Esophagus squamous epithelium (tissue), 5 donors: ENCODE results near the gene ICE2. TPM values are rescaled to one million over a fixed set of nuclear protein-coding genes. Genes with fewer than 3 reads are reported as not detected.

Experiments
- DNase-seq: peaks from one replicate; lab custom pipeline; 2025; lab: John Stamatoyannopoulos, UW
- H3K27ac ChIP-seq, 4 donors: fragments of 200-600 bp; sonication (generic); one replicate each; pipeline ENCODE4 v1.5.1; 2016 to 2019; ENCODE audit warnings: mild to moderate bottlenecking in 1 of 4
- H3K27me3 ChIP-seq, 4 donors: fragments of 200-600 bp; sonication (generic); 1 replicate in 3 of 4; 2 replicates in 1 of 4; pipeline versions ENCODE4 v1.5.1 to v1.6.0; 2017 to 2021; ENCODE audit warnings: antibody characterized with exemption in 1 of 4
- H3K36me3 ChIP-seq, 3 donors: fragments of 200-600 bp; sonication (generic); one replicate each; pipeline ENCODE4 v1.5.1; 2016 to 2019
- H3K4me1 ChIP-seq, 3 donors: fragments of 200-600 bp; sonication (generic); one replicate each; pipeline ENCODE4 v1.5.1; 2017 to 2019
- H3K4me3 ChIP-seq, 4 donors: fragments of 200-600 bp; sonication (generic); 1 replicate in 3 of 4; 2 replicates in 1 of 4; pipeline ENCODE4 v1.5.1; 2016 to 2019; ENCODE audit warnings: mild to moderate bottlenecking in 2 of 4, moderate library complexity in 1 of 4
- H3K9me3 ChIP-seq, 3 donors: fragments of 200-600 bp; sonication (generic); one replicate each; pipeline ENCODE4 v1.5.1; 2016 to 2019
- CTCF ChIP-seq, 6 experiments: fragments of 450-650 bp in 4 of 6; fragments of 200-600 bp in 2 of 6; sonication (generic) in 2 of 6; IDR thresholded peaks; one replicate each; pipeline ENCODE4 v1.5.1; 2016 to 2019; ENCODE audit warnings: antibody characterized with exemption in 6 of 6, mild to moderate bottlenecking in 4 of 6, moderate library complexity in 4 of 6
- POLR2A ChIP-seq, 4 donors: fragments of 450-650 bp; IDR thresholded peaks; one replicate each; pipeline ENCODE4 v1.6.1; 2017; ENCODE audit warnings: antibody characterized with exemption in 4 of 4, mild to moderate bottlenecking in 4 of 4, moderate library complexity in 3 of 4
- WGBS, 2 donors: methylation state at CpG; one replicate each; pipeline ENCODE4 v1.1.5; 2018; 5-methylcytosine and 5-hydroxymethylcytosine counted together
- intact Hi-C: fragments of 100-400 bp; cut with DNase I; formaldehyde crosslinking; loops from one replicate; pipeline ENCODE4 v1.15.0; 2022
- total RNA-seq, 4 donors: library from RNA; depleted of rRNA; stranded (reverse); fragments of >200 nt; gene quantifications; one replicate each; pipeline ENCODE4 v1.1.0, GENCODE V29; 2016
- donor health status: DM: yes; HTN: yes; CAD: no.

Gene ICE2
- total RNA-seq, 4 donors from 2014 or later = 7.0 to 35.9 (median 19.9) TPM

GRCh38 chr15:60485365-60486055 lies 6.6 kb upstream of the ICE2 start:
- TF ChIP-seq CTCF (IDR thresholded peaks at IDR 0.05) (no peak), POLR2A (IDR thresholded peaks at IDR 0.05) (no peak)
- no peak overlapping the region for H3K27ac ChIP-seq
- H3K27me3 ChIP-seq = no peaks in the 10 kb centered on the region
- intact Hi-C loops = no loop called here
- peaks cover 0 to 8% (median 0%) of the 10 kb centered on the region in 3 donors for H3K36me3 ChIP-seq
- H3K9me3 ChIP-seq = no peaks in the 10 kb centered on the region
- DNase-seq = no peak
- no peak overlapping the region for H3K4me3 ChIP-seq
- H3K4me1 ChIP-seq = peaks cover 0 to 4% (median 0%) of the 10 kb centered on the region in 3 donors
- WGBS, 2 donors = 81 to 82% methylated on average over 6 of the region's 6 CpGs

GRCh38 chr15:60483042-60483441 lies 4.1 kb upstream of the ICE2 start:
- no peak for DNase-seq
- peaks cover 0 to 4% (median 0%) of the 10 kb centered on the region in 3 donors for H3K36me3 ChIP-seq
- intact Hi-C loops = no loop called here
- H3K27ac ChIP-seq = no peak overlapping the region
- no peak overlapping the region for H3K4me3 ChIP-seq
- no peaks in the 10 kb centered on the region for H3K9me3 ChIP-seq
- WGBS, 2 donors = 92 to 96% methylated on average over 3 of the region's 3 CpGs
- no peaks in the 10 kb centered on the region for H3K27me3 ChIP-seq
- peaks cover 0 to 20% (median 10%) of the 10 kb centered on the region in 3 donors for H3K4me1 ChIP-seq
- TF ChIP-seq CTCF (IDR thresholded peaks at IDR 0.05) = no peak

GRCh38 chr15:60480888-60481287 lies 1.9 kb upstream of the ICE2 start:
- H3K27me3 ChIP-seq = no peaks in the 10 kb centered on the region
- intact Hi-C loops = no loop called here
- H3K36me3 ChIP-seq = no peaks in the 10 kb centered on the region
- TF ChIP-seq CTCF (IDR thresholded peaks at IDR 0.05) (no peak), POLR2A (IDR thresholded peaks at IDR 0.05) (no peak)
- H3K27ac ChIP-seq = peak overlapping the region in 1 of 4 donors; percentile 16
- no peaks in the 10 kb centered on the region for H3K9me3 ChIP-seq
- no peak overlapping the region for H3K4me3 ChIP-seq
- DNase-seq = no peak
- 71 to 88% methylated on average over 2 to 3 of the region's 3 CpGs for whole genome bisulfite sequencing, 2 donors
- peaks cover 7 to 41% (median 29%) of the 10 kb centered on the region in 3 donors for H3K4me1 ChIP-seq

- Histone ChIP-seq H3K4me1 (peaks cover 7 to 47% (median 29%) of the 10 kb centered on the region in 3 donors), H3K27ac (no peak overlapping the region), H3K4me3 (no peak overlapping the region), H3K27me3 (no peaks in the 10 kb centered on the region), H3K9me3 (no peaks in the 10 kb centered on the region), H3K36me3 (no peaks in the 10 kb centered on the region)
- 83 to 90% methylated on average over 1 of the region's 1 CpG for WGBS, 2 donors
- TF ChIP-seq CTCF (IDR thresholded peaks at IDR 0.05) (no peak), POLR2A (IDR thresholded peaks at IDR 0.05) (no peak)
- DNase-seq = no peak
- intact Hi-C loops = no loop called here
These were observed 1.2 kb upstream of the ICE2 start for GRCh38 chr15:60480149-60480548.

- peaks cover 7 to 52% (median 29%) of the 10 kb centered on the region in 3 donors for H3K4me1 ChIP-seq
- 33 to 53% methylated on average over 10 of the region's 10 CpGs for WGBS, 2 donors
- intact Hi-C loops = no loop called here
- H3K4me3 ChIP-seq = peak overlapping the region; percentile 66 to 97 (median 88)
- peaks cover 0 to 4% (median 0%) of the 10 kb centered on the region in 3 donors for H3K36me3 ChIP-seq
- peak overlapping the region; percentile 93 to 98 (median 97) for H3K27ac ChIP-seq
- no peaks in the 10 kb centered on the region for H3K27me3 ChIP-seq
- no peak for DNase-seq
- TF ChIP-seq CTCF (IDR thresholded peaks at IDR 0.05) (no peak), POLR2A (IDR thresholded peaks at IDR 0.05) (no peak)
- no peaks in the 10 kb centered on the region for H3K9me3 ChIP-seq
These were observed 594 bp upstream of the ICE2 start for GRCh38 chr15:60479361-60480110.
